GM18909 (cell line): ENCODE data around the gene KLF13.

ENCODE experiments used
- ATAC-seq: cut with Tn5 transposase; IDR thresholded peaks from one replicate; pipeline ENCODE4 v1.9.1; 2021; ENCODE audit warnings: mild to moderate bottlenecking; ENCODE audit not compliant: unreplicated experiment, poor library complexity

KLF13 gene

GRCh38 chr15:31330836-31331235, 4.2 kb downstream of the KLF13 start:
- ATAC-seq, result no peak

- ATAC-seq, result no peak
These were observed 4.8 kb downstream of the KLF13 start for GRCh38 chr15:31331389-31331788.

GRCh38 chr15:31332020-31332680, 5.5 kb downstream of the KLF13 start:
- no peak for ATAC-seq

- no peak for ATAC-seq
These were observed 6.0 kb downstream of the KLF13 start for GRCh38 chr15:31332681-31333071.

GRCh38 chr15:31333119-31333518, 6.5 kb downstream of the KLF13 start:
- no peak for ATAC-seq

- ATAC-seq, result no peak
These were observed 7.2 kb downstream of the KLF13 start for GRCh38 chr15:31333820-31334219.

- ATAC-seq, result no peak
These were observed 9.5 kb downstream of the KLF13 start for GRCh38 chr15:31335989-31336592.

- ATAC-seq, result no peak
These were observed 10.1 kb downstream of the KLF13 start for GRCh38 chr15:31336593-31337295.

- ATAC-seq, result no peak
These were observed 10.9 kb downstream of the KLF13 start for GRCh38 chr15:31337352-31338031.

GRCh38 chr15:31338318-31338878, 11.8 kb downstream of the KLF13 start:
- ATAC-seq, result peak; percentile 50

- ATAC-seq, result peak; percentile 52
These were observed 12.4 kb downstream of the KLF13 start for GRCh38 chr15:31338879-31339557.

- no peak for ATAC-seq
These were observed 12.9 kb downstream of the KLF13 start for GRCh38 chr15:31339558-31339895.

GRCh38 chr15:31340047-31340446, 13.4 kb downstream of the KLF13 start:
- ATAC-seq, result no peak

- ATAC-seq, result no peak
These were observed 14.0 kb downstream of the KLF13 start for GRCh38 chr15:31340592-31340991.

- ATAC-seq, result no peak
These were observed 14.4 kb downstream of the KLF13 start for GRCh38 chr15:31341071-31341470.

GRCh38 chr15:31341496-31342195, 15.0 kb downstream of the KLF13 start:
- no peak for ATAC-seq

- no peak for ATAC-seq
These were observed 15.7 kb downstream of the KLF13 start for GRCh38 chr15:31342381-31342780.

- no peak for ATAC-seq
These were observed 16.4 kb downstream of the KLF13 start for GRCh38 chr15:31342781-31343626.

GRCh38 chr15:31343831-31344230, 17.2 kb downstream of the KLF13 start:
- no peak for ATAC-seq
